Endometrial microvascular endothelial cells (primary cell): ENCODE data around the gene CHIT1. TPM values are rescaled to one million over a fixed set of nuclear protein-coding genes. Genes with fewer than 3 reads are reported as not detected.

ENCODE experiments used
- in situ Hi-C: cut with HindIII; loops from 2 replicates; pipeline ENCODE4 v1.10.0; 2017; ENCODE audit warnings: low sequenced_read_pairs, low pct_unique_long_range_greater_than_20kb; ENCODE audit errors: inconsistent ontology term
- total RNA-seq: library from RNA; depleted of rRNA; stranded (reverse); fragments of >200 nt; gene quantifications from one replicate; pipeline ENCODE4 v1.2.3, GENCODE V29; 2015; ENCODE audit errors: inconsistent ontology term

The CHIT1 gene
- total RNA-seq: not detected

GRCh38 chr1:203229471-203230135 lies at the start of gene CHIT1:
Gene CHIT1, minus strand, starts transcription at chr1:203229673. Its CDS starts 37 bp downstream, at chr1:203229636.
- in situ Hi-C loops: no loop called here

GRCh38 chr1:203278885-203279406 lies 49.5 kb upstream of the CHIT1 start:
- in situ Hi-C loops: loop anchor here (25.0 kb wide), 1 partner anchor 158 kb away; no protein-coding TSS in a partner anchor

GRCh38 chr1:203278082-203278884 lies 48.8 kb upstream of the CHIT1 start:
- in situ Hi-C loops: loop anchor here (25.0 kb wide), 1 partner anchor 159 kb away; no protein-coding TSS in a partner anchor

- in situ Hi-C loops: loop anchor here (25.0 kb wide), 1 partner anchor 160 kb away; no protein-coding TSS in a partner anchor
These were observed 47.6 kb upstream of the CHIT1 start for GRCh38 chr1:203276916-203277545.

DNA sequence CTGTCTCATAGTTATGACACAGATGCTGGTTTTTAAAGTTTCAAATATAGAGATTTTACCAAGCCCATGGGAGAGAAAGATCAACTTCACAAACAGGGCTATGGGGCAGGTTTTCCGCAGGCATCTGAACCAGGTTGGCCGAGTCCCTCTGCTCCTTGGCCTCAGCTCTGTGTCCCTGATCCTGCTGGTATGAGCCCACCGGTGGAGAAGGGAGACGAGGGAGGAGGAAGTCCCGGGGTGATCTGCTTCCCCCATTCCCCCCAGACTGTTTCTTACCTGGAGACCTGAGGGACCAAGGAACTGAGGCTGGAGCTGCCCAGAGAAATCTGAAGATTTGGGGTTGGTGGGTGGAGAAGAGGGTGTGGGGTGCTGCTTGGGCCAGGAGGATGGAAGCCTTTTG lies 46.9 kb upstream of the CHIT1 start:
- in situ Hi-C loops: loop anchor here (25.0 kb wide), 1 partner anchor 161 kb away; no protein-coding TSS in a partner anchor

DNA sequence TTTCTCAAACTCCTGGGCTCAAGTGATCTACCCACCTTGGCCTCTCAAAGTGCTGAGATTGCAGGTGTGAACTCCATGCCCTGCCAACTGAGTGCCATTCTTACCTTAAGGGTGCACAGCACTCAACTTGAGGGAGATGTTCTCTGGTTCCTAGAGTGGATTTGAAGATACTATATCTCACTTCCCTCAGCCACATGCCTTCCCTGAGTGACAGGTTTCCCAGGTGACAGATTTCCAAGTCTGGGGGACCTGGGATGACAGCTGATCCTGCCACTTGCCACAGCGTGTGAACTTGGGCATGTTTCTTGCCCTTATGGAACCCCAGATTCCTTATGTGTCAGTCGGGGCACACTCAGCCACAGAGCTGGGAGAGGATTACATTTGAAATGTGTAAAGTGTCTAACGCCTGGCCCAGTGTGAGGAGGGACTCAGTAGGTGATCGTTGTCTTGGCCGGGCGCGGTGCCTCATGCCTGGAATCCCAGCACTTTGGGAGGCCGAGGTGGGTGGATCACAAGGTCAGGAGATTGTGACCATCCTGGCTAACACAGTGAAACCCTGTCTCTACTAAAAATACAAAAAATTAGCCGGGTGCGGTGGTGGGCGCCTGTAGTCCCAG lies 46.3 kb upstream of the CHIT1 start:
- in situ Hi-C loops: loop anchor here (25.0 kb wide), 1 partner anchor 162 kb away; no protein-coding TSS in a partner anchor

DNA sequence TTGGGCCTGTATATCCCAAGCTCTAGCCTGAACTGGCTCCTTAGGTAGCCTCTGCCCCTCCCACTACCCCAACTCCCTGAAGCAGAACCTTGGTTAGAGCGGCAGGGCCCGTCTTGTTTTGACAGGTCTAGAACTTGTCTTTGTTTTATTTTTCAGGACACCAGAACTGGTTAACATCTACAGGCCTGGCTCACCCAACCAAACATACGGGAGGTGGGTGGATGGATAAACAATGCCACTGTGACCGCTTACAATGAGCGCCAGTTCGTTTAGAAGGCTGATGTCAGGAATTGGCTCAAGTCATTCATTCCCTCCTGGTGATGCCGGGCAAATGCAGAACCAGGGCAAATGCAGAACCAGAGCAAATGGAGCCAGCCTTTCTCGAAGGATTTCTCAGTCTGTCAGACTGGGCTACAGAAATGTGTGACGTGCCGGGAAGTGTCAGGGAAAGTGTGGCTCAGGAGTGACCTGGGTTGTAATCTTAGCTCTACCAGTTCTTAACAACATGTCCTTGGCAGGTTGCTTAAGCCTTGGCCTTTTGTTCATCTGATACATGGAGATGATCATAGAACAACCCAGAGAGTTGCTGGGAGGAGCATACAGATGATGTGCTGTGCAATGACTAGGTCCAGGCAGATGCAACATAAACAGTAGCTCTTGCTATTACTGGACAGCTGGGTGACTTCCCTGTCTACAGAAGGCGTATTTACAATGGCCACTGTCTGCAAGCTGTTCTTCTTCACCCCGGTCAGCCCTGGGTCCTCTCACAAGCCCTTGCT lies 45.3 kb upstream of the CHIT1 start:
- in situ Hi-C loops: loop anchor here (25.0 kb wide), 1 partner anchor 163 kb away; no protein-coding TSS in a partner anchor

DNA sequence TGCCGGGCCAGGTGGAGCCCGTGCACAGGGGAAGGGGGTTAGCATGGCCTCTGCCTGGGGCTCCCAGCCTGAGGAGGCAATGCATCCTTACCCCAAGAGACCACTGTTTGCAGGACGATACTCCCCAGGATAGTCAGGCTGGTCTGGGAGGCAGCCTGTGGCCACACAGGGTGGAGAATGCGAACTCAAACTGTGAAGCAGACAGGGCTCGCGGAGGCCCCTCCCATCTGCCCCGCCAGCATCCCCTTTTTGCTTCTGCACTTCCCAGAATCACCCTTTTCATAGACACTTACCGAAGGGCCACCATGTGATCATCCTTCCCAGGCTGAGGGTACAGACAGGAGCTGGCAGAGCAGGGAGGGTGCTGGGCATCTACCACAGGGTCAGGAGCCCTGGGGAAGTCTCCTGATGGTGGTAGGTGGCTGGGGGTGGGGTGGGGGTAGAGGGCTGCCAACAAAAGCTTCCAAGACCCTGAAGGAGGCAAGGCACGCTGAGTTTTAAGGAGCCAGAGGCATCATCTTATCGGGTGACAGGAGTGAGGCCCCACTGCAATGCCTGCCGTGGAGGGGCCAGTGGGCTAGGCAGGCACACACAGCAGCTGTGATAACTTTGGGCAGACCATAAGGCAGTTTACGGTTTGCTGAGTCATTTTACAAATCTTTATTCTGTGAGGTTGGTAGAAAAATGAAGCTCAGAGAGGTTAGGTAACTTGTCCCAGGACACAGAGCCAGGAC lies 44.6 kb upstream of the CHIT1 start:
- in situ Hi-C loops: no loop called here

GRCh38 chr1:203273206-203273868 lies 43.9 kb upstream of the CHIT1 start:
- in situ Hi-C loops: no loop called here

GRCh38 chr1:203272633-203273205 lies 43.2 kb upstream of the CHIT1 start:
- in situ Hi-C loops: no loop called here

GRCh38 chr1:203271962-203272632 lies 42.6 kb upstream of the CHIT1 start:
- in situ Hi-C loops: no loop called here

DNA sequence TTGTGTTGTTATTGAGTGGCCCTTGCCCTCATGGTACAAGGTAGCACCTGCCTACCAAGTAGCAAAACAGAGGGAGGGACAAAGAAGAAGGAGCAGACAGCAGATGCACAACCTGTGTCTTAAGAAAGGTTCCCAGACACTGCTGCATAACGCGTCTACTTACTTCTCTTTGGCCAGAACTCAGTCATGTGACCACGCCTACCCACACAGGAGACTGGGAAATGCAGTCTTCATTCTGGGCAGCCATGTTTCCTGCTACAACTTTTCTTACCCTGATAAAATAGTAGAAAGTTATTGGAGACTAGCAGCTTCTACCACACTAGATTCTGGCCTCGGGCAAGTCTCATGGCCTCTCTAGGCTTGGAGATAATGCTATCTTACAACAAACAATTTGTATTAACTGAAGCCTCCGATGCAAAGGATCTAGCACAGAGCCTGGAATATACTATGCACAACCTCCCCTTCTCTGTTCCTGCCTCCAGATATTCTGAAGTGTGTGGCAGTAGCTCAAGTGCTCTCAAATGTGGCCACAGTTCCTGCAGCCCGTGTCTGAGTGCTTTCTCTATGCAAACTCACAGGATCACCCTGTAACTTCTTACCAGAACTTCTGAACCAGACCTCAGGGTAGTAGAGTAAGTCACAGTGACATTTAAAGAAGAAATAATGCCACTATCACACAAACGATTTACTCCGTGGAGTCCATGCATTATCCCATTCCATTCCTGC lies 41.7 kb upstream of the CHIT1 start:
- in situ Hi-C loops: no loop called here

GRCh38 chr1:203270448-203270847 lies 41.0 kb upstream of the CHIT1 start:
- in situ Hi-C loops: no loop called here

DNA sequence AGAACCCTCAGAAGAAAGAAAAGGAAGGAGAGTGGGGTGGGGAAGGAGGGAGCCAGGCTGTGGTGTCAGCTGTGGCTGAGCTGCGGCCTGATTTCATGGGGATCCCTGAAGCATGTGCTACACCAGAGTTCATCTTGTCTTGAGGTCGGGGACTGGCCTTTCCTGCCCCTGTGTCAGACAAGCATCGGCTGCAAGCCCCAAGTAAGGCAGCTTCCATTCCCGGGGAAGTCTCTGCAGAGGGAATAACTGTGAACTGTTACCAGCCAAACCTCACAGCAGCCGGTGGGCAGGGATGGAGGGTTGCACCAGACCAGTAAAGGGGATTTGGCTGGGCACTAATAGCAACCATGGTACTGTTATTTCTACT lies 40.2 kb upstream of the CHIT1 start:
- in situ Hi-C loops: loop anchor here (10.0 kb wide), 1 partner anchor 65 kb away; no protein-coding TSS in a partner anchor

DNA sequence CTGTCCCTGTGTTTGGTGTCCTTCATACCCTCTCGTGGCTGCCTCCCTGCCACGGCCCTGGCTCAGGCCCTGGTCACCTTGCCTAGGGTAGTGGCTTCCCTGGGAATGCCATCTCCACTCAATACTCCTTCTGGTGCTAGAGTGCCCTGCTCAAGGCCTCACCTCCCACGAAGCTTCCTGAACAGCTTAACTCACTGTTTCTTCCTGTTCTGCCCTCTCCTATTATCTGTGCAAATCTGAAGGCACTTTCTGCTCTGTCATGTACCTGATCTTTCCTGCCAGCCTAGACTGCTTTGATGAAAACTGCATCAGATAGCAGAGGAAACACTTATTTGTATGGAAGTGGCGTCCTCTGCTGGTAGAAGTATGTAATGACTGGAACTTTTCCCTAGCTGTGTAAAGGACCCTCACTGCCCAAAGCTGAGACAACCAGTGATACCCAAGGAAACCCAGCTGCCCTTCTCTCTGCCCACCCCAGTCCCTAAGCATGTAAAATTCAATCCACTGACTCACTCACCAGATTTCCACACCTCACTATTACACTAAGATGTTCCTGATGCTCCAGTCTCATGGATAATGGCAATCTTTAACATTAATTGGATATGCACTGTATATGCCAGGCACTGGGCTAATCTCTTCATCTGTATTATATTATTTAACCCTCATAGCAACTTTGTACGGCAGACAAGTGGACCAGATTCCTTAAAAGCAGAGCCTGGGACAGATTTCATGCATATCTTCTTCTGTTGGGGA lies 39.6 kb upstream of the CHIT1 start:
- in situ Hi-C loops: loop anchor here (10.0 kb wide), 1 partner anchor 66 kb away; no protein-coding TSS in a partner anchor
